Left ventricle myocardium inferior (tissue), 1 donor: ENCODE measurements around the gene PRKCB. TPM values are rescaled to one million over a fixed set of nuclear protein-coding genes. Genes with fewer than 3 reads are reported as not detected.

Experiments used
- DNase-seq: peaks from one replicate; pipeline ENCODE4 v3.0.0-alpha.2; 2020
- H3K27ac ChIP-seq: fragments of 200-600 bp; replicated peaks from 2 replicates; pipeline ENCODE4 v1.8.0; 2021
- H3K27me3 ChIP-seq: fragments of 200-600 bp; 2 replicates; pipeline ENCODE4 v1.8.0; 2021; ENCODE audit warnings: low read depth
- H3K36me3 ChIP-seq: fragments of 200-600 bp; 2 replicates; pipeline ENCODE4 v1.8.0; 2021
- H3K4me1 ChIP-seq: fragments of 200-600 bp; 2 replicates; pipeline ENCODE4 v1.8.0; 2021
- H3K4me3 ChIP-seq: fragments of 200-600 bp; 2 replicates; pipeline ENCODE4 v1.8.0; 2021; ENCODE audit warnings: mild to moderate bottlenecking, moderate library complexity
- H3K9me3 ChIP-seq: fragments of 200-600 bp; replicated peaks from 2 replicates; pipeline ENCODE4 v1.8.0; 2021
- intact Hi-C: fragments of 100-400 bp; cut with micrococcal nuclease; formaldehyde crosslinking; loops from one replicate; pipeline ENCODE4 v1.11.0; 2022
- total RNA-seq: library from RNA; stranded (reverse); fragmentation: NEBNext Ultra II Directional; extraction: Animal tissue kit (Norgen Biotek cat#: 25700); gene quantifications from one replicate; pipeline ENCODE4 v1.2.1, GENCODE V29; 2021
- TF ChIP-seq, protein P1 (sequence below): fragments of 200-600 bp; IDR thresholded peaks from 2 replicates; pipeline ENCODE4 v1.8.0; 2021; ENCODE audit warnings: antibody characterized with exemption, mild to moderate bottlenecking, borderline replicate concordance
- donor health status: DM: no; HTN: yes; CAD: no; lungs with severe emphysema.

Gene PRKCB
- total RNA-seq, 1 donor from 2014 or later, result 1.6 TPM

DNA sequence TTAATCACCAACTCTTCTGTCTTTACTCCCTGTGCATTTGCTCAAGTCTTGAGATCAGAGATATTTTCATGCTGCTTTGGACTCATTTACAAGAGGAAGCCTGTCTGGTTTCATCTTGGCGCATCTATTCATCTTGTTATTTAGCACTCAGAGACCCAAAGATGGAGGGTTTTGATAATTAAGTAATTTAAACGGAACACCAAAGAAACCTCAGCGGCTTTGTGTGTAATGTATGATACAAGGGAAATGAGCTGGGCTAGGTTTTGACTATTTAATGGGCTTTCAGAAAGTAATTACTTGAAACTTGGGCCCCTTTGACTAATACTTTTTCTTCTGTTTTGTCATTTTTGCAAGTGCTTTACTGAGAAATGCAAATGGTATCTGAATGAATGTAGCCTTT lies 354.2 kb downstream of the PRKCB start:
- no peaks in the 10 kb centered on the region for H3K36me3 ChIP-seq
- no peak overlapping the region for H3K4me3 ChIP-seq
- TF ChIP-seq, protein P1, sequence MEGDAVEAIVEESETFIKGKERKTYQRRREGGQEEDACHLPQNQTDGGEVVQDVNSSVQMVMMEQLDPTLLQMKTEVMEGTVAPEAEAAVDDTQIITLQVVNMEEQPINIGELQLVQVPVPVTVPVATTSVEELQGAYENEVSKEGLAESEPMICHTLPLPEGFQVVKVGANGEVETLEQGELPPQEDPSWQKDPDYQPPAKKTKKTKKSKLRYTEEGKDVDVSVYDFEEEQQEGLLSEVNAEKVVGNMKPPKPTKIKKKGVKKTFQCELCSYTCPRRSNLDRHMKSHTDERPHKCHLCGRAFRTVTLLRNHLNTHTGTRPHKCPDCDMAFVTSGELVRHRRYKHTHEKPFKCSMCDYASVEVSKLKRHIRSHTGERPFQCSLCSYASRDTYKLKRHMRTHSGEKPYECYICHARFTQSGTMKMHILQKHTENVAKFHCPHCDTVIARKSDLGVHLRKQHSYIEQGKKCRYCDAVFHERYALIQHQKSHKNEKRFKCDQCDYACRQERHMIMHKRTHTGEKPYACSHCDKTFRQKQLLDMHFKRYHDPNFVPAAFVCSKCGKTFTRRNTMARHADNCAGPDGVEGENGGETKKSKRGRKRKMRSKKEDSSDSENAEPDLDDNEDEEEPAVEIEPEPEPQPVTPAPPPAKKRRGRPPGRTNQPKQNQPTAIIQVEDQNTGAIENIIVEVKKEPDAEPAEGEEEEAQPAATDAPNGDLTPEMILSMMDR, result no peak
- intact Hi-C loops, result no loop called here
- no peak for DNase-seq
- peaks cover 3% of the 10 kb centered on the region for H3K27me3 ChIP-seq
- no peaks in the 10 kb centered on the region for H3K4me1 ChIP-seq
- H3K27ac ChIP-seq, result no peak overlapping the region
- no peaks in the 10 kb centered on the region for H3K9me3 ChIP-seq

DNA sequence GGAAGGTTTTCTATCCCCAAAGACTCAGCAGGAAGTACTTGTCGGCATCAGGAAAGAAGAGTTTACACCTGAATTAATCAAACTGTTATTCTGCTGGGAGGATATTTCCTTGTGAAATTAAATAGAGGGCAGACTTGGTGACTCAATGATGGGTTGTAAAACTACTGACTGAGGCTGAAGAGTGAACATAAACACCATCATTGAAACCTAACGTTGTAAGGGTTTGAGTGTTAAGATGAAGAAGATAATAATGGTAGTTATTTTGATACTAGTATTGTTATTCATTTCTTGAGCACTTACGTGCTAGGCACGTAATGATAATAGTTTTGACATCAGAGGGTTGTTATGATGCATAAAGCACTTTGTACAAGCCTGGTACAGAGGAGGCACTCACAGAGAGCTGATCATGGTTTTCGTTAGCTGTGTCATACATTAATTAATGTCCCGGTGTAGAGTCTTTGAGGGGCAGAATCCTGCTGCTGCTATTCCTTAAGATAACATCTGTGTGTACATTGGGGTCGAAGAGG lies 356.2 kb downstream of the PRKCB start:
- H3K27ac ChIP-seq, result no peak overlapping the region
- DNase-seq, result no peak
- H3K4me3 ChIP-seq, result no peak overlapping the region
- intact Hi-C loops, result no loop called here
- TF ChIP-seq, protein P1, result no peak
- H3K4me1 ChIP-seq, result no peaks in the 10 kb centered on the region
- no peaks in the 10 kb centered on the region for H3K9me3 ChIP-seq
- H3K36me3 ChIP-seq, result no peaks in the 10 kb centered on the region
- no peaks in the 10 kb centered on the region for H3K27me3 ChIP-seq

DNA sequence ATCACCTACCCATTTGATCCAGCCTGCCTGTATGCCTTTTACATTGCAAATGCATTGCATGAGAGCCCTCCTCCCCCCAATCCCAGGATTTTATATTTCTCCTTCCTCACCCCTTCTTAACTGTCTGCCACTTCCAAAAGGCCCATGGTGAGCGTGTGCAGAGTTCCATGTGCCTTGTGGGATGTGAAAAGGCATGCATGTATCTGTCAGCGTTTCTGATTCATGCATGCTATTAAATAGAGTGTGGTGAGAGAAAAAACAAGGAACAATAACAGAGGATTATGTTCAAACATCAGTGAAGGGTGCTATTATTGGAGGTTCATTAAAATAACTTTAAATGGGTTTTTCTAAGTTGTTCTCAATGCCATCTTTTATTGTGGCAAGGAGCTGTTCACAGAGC lies 359.4 kb downstream of the PRKCB start:
- DNase-seq, result no peak
- Histone ChIP-seq H3K4me1 (no peaks in the 10 kb centered on the region), H3K9me3 (no peaks in the 10 kb centered on the region), H3K36me3 (no peaks in the 10 kb centered on the region), H3K4me3 (no peak overlapping the region), H3K27me3 (no peaks in the 10 kb centered on the region), H3K27ac (no peak overlapping the region)
- intact Hi-C loops, result no loop called here
- TF ChIP-seq, protein P1, result no peak

DNA sequence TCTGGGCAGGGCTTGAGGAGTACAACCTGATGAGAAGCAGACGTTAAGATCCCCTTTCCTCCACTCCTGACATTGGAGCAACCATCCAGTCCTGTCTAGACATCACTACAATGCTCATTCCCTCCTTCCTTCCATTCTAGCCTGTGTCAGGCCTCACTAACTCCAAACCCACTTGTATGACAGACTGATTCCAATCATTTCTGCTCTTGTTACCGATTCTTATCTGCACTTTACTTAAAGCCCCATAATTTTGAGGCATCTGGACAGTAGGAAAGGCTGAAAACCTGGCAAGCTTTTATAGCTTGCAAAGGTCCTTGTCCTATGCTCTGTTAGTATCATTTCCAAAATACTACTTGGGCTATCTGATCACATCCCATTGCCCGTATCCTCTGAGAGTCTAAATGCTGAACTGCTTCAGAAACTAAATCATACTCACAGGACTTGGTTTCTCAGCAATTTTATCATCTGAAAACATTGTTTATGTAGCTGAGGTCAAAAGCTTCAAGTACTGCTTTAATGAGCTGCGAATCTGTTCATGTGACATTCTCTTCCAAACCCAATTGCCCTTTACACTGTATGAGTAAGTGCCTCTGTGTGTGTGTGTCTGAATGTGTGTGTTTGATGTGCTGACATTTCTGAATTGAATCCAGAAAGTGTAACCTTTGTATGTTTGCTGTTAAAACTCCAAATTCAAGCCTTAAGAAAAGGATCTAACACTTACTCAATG lies 363.2 kb downstream of the PRKCB start:
- H3K9me3 ChIP-seq, result no peaks in the 10 kb centered on the region
- TF ChIP-seq, protein P1, result no peak
- H3K4me1 ChIP-seq, result no peaks in the 10 kb centered on the region
- DNase-seq, result no peak
- no peaks in the 10 kb centered on the region for H3K27me3 ChIP-seq
- no peak overlapping the region for H3K4me3 ChIP-seq
- no peak overlapping the region for H3K27ac ChIP-seq
- intact Hi-C loops, result no loop called here
- H3K36me3 ChIP-seq, result no peaks in the 10 kb centered on the region

DNA sequence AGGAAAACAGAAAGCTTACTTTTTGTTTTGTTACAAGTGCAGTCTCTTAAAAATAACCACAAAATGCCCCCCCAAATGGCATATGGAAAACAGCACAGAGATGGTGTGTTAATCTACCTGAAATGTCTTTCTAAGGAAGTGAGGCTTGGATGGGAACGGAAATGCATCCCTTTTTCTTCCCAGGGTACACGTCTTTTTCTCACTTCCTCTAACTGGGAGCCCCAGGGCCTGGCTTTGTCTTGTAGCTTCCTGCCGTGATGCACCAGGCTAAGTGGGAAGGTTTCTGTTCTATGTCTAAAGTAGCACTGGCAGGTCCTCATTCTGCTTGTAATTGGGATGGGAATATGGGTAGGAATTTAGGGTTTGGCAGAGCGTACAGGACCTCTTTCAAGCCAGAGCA lies 367.9 kb downstream of the PRKCB start:
- intact Hi-C loops, result no loop called here
- Histone ChIP-seq H3K27ac (no peak overlapping the region), H3K27me3 (no peaks in the 10 kb centered on the region), H3K36me3 (no peaks in the 10 kb centered on the region), H3K4me1 (peaks cover 4% of the 10 kb centered on the region), H3K9me3 (no peaks in the 10 kb centered on the region), H3K4me3 (no peak overlapping the region)
- TF ChIP-seq, protein P1, result no peak
- DNase-seq, result no peak
